ENCODE measurements around the gene CASZ1.
A peak's percentile ranks its signal among the peaks of the same experiment; 100 is the strongest.

The CASZ1 gene

GRCh38 chr1:10697621-10698160, 98.8 kb downstream of the CASZ1 start:
- no peak for DNase-seq
- no peak for TF ChIP-seq CTCF (IDR thresholded peaks at IDR 0.05; ENCODE audit: low read depth, low read length, missing control alignments)
- no peaks in the 10 kb centered on the region for H3K36me3 ChIP-seq (replicated peaks)
- no peak overlapping the region for H3K27ac ChIP-seq
- in situ Hi-C loops (cut with HindIII; ENCODE audit: low pct_ligation_motif_present, low sequenced_read_pairs), result no loop called here
- no peak overlapping the region for H3K4me3 ChIP-seq (ENCODE audit: low read depth, low read length)
- H3K27me3 ChIP-seq (replicated peaks), result peaks cover 15% of the 10 kb centered on the region

GRCh38 chr1:10696977-10697376, 99.5 kb downstream of the CASZ1 start:
- in situ Hi-C loops (cut with HindIII; ENCODE audit: low pct_ligation_motif_present, low sequenced_read_pairs), result no loop called here
- no peak for TF ChIP-seq CTCF (IDR thresholded peaks at IDR 0.05; ENCODE audit: low read depth, low read length, missing control alignments)
- Histone ChIP-seq H3K27me3 (replicated peaks) (peaks cover 9% of the 10 kb centered on the region), H3K4me3 (ENCODE audit: low read depth, low read length) (no peak overlapping the region), H3K27ac (no peak overlapping the region), H3K36me3 (replicated peaks) (no peaks in the 10 kb centered on the region)
- no peak for DNase-seq

GRCh38 chr1:10694633-10695627, 101.5 kb downstream of the CASZ1 start:
- Histone ChIP-seq H3K27ac (no peak overlapping the region), H3K4me3 (ENCODE audit: low read depth, low read length) (peak overlapping the region; percentile 32), H3K36me3 (replicated peaks) (no peaks in the 10 kb centered on the region), H3K27me3 (replicated peaks) (peaks cover 3% of the 10 kb centered on the region)
- in situ Hi-C loops (cut with HindIII; ENCODE audit: low pct_ligation_motif_present, low sequenced_read_pairs), result no loop called here
- no peak for TF ChIP-seq CTCF (IDR thresholded peaks at IDR 0.05; ENCODE audit: low read depth, low read length, missing control alignments)
- DNase-seq, result peak; percentile 35

GRCh38 chr1:10694274-10694632, 102.2 kb downstream of the CASZ1 start:
- peaks cover 2% of the 10 kb centered on the region for H3K27me3 ChIP-seq (replicated peaks)
- H3K27ac ChIP-seq, result no peak overlapping the region
- in situ Hi-C loops (cut with HindIII; ENCODE audit: low pct_ligation_motif_present, low sequenced_read_pairs), result no loop called here
- no peak for DNase-seq
- no peak for TF ChIP-seq CTCF (IDR thresholded peaks at IDR 0.05; ENCODE audit: low read depth, low read length, missing control alignments)
- H3K36me3 ChIP-seq (replicated peaks), result no peaks in the 10 kb centered on the region
- H3K4me3 ChIP-seq (ENCODE audit: low read depth, low read length), result peak overlapping the region; percentile 38

- DNase-seq, result no peak
- Histone ChIP-seq H3K27me3 (replicated peaks) (no peaks in the 10 kb centered on the region), H3K4me3 (ENCODE audit: low read depth, low read length) (peak overlapping the region; percentile 50), H3K36me3 (replicated peaks) (no peaks in the 10 kb centered on the region), H3K27ac (no peak overlapping the region)
- in situ Hi-C loops (cut with HindIII; ENCODE audit: low pct_ligation_motif_present, low sequenced_read_pairs), result no loop called here
- TF ChIP-seq CTCF (IDR thresholded peaks at IDR 0.05; ENCODE audit: low read depth, low read length, missing control alignments), result no peak
These were observed 102.8 kb downstream of the CASZ1 start for GRCh38 chr1:10693497-10694273.
